Left lung (tissue), 10 donors: ENCODE results near the gene GHRH. TPM values are rescaled to one million over a fixed set of nuclear protein-coding genes. Genes with fewer than 3 reads are reported as not detected.

Experiments used
- ATAC-seq: fragments of 200-7000 bp; cut with Tn5 transposase; one replicate; pipeline ENCODE4 v1.9.1; 2020; ENCODE audit warnings: moderate library complexity
- DNase-seq, 4 donors: peaks; one replicate each; pipeline ENCODE4 v3.0.0-alpha.2; 2013 to 2020
- H3K27ac ChIP-seq, 2 donors: fragments of 200-600 bp; sonication (generic) in 1 of 2; one replicate each; pipeline versions ENCODE4 v1.5.0 to v1.8.0; 2020 to 2021
- H3K27me3 ChIP-seq, 2 donors: fragments of 200-600 bp; sonication (generic) in 1 of 2; one replicate each; pipeline versions ENCODE4 v1.5.0 to v1.8.0; 2020 to 2021
- H3K36me3 ChIP-seq, 2 donors: fragments of 200-600 bp; sonication (generic) in 1 of 2; one replicate each; pipeline versions ENCODE4 v1.5.0 to v1.8.0; 2020 to 2021
- H3K4me1 ChIP-seq, 2 donors: fragments of 200-600 bp; one replicate each; pipeline ENCODE4 v1.8.0; 2021
- H3K4me3 ChIP-seq, 2 donors: fragments of 200-600 bp; sonication (generic) in 1 of 2; one replicate each; pipeline versions ENCODE4 v1.5.0 to v1.8.0; 2020 to 2021; ENCODE audit warnings: mild to moderate bottlenecking in 1 of 2
- H3K9me3 ChIP-seq, 2 donors: fragments of 200-600 bp; sonication (generic) in 1 of 2; one replicate each; pipeline versions ENCODE4 v1.5.0 to v1.8.0; 2020 to 2021
- intact Hi-C, 2 donors: fragments of 100-400 bp; cut with DNase I; formaldehyde crosslinking; loops; one replicate each; pipeline versions ENCODE4 v1.11.2 to v1.14.2; 2022
- polyA plus RNA-seq, 6 donors: library from polyadenylated mRNA; unstranded; fragments of 120-200 nt; gene quantifications; one replicate each; pipeline ENCODE4 v1.2.1, GENCODE V29; 2013; ENCODE audit not compliant: insufficient read length in 6 of 6
- total RNA-seq, 2 donors: library from RNA; stranded (reverse); fragmentation: NEBNext Ultra II Directional; extraction: Animal tissue kit (Norgen Biotek cat#: 25700); gene quantifications; one replicate each; pipeline ENCODE4 v1.2.1, GENCODE V29; 2021
- TF ChIP-seq, protein P1 (sequence below), 2 donors: fragments of 200-600 bp; sonication (generic) in 1 of 2; IDR thresholded peaks; one replicate each; pipeline versions ENCODE4 v1.5.0 to v1.8.0; 2021; ENCODE audit warnings: antibody characterized with exemption in 2 of 2
- donor health status: DM: no; HTN: yes; CAD: no.
- donor health status: DM: no; HTN: no; CAD: no.

Gene GHRH
- total and polyA plus RNA-seq, 8 donors, result not detected

DNA sequence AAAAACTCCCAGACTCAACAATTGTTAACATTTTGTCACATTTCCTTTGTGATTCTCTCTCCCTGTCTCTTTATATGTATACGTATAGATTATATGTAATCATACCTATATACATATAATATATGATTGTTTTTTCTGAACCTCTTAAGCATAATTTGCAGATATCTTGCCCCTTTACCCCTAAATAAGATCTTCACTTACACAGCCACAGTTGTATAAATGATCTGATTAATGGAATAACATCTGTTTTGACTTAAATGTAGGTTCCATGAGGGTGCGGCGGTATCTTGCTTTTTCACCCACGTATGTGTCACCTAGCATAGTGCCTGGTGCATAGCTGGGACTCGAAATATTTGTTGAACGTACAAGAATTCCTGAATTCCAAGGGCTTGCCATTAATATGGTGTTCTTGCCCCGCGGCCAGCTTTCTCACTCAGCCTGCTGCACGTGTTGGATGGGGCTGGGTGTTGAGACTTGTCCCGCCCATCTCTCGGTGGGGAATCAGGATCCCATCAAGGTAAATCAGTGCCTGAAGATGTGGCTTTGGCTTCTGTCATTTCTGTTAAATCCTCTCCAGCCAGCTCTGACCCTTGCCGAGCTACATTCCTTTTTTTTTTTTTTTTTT lies 17.5 kb upstream of the GHRH start:
- H3K27ac ChIP-seq, result no peak overlapping the region
- H3K4me3 ChIP-seq, result no peak overlapping the region
- no peak for ATAC-seq
- H3K27me3 ChIP-seq, result no peaks in the 10 kb centered on the region
- TF ChIP-seq, protein P1, sequence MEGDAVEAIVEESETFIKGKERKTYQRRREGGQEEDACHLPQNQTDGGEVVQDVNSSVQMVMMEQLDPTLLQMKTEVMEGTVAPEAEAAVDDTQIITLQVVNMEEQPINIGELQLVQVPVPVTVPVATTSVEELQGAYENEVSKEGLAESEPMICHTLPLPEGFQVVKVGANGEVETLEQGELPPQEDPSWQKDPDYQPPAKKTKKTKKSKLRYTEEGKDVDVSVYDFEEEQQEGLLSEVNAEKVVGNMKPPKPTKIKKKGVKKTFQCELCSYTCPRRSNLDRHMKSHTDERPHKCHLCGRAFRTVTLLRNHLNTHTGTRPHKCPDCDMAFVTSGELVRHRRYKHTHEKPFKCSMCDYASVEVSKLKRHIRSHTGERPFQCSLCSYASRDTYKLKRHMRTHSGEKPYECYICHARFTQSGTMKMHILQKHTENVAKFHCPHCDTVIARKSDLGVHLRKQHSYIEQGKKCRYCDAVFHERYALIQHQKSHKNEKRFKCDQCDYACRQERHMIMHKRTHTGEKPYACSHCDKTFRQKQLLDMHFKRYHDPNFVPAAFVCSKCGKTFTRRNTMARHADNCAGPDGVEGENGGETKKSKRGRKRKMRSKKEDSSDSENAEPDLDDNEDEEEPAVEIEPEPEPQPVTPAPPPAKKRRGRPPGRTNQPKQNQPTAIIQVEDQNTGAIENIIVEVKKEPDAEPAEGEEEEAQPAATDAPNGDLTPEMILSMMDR (IDR thresholded peaks at IDR 0.05), result no peak
- H3K9me3 ChIP-seq, result no peaks in the 10 kb centered on the region
- intact Hi-C loops, result no loop called here
- no peak for DNase-seq
- H3K4me1 ChIP-seq, result peaks cover 0 to 23% of the 10 kb centered on the region in 2 donors
- H3K36me3 ChIP-seq, result no peaks in the 10 kb centered on the region

DNA sequence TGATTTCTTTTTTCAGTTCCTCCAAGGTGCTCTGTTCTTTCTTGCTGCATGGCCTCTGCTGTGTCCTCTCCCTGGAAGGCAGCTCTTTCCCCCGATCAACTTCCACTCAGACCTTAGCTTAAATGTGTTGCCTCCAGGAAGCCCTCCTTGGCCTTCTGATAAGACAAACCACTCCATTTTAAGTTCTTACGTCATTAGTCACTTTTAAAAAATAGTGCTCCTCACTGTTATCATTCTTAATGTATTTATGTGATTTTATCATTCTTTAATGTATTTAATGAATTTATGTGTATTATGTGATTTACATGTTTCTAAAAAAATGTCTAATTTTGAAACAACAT lies 15.6 kb upstream of the GHRH start:
- ATAC-seq (no peak), DNase-seq (no peak)
- Histone ChIP-seq H3K9me3 (no peaks in the 10 kb centered on the region), H3K4me1 (peaks cover 0 to 23% of the 10 kb centered on the region in 2 donors), H3K27me3 (no peaks in the 10 kb centered on the region), H3K36me3 (no peaks in the 10 kb centered on the region), H3K27ac (peak overlapping the region in 1 of 2 donors; percentile 25), H3K4me3 (no peak overlapping the region)
- TF ChIP-seq, protein P1 (IDR thresholded peaks at IDR 0.05), result no peak
- intact Hi-C loops, result no loop called here

DNA sequence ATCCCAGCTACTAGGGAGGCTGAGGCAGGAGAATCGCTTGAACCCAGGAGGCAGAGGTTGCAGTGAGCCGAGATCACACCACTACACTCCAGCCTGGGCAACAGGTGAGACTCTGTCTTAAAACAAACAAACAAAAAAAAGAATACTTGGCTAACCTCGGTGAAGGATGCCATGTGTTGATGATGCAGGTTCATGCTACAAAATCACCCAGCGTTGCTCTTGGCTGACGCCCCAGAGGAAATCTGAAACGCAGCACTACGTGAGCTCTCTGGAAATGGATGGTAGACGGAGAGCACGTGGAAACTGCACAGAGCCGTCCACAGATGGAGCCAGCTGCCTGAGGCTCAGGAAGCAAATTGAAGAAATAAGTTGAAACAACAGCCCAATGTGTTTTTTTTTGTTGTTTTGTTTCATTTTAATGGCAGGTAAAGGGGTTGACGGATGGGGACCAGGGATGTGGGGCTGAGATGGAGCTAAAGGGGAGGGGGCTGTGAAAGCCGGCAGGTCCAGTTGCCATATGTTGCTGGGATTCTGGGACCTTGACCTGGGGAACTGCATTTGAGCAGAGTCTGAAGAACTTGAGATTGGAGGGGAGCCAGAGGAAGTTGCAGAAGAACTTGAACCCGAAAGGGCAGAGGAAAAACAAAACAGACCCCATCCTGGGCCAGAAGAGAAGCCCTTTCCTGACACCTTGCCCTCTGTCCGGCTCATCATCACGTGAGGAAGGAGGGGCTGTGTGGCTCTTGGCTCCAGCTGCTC lies 15.1 kb upstream of the GHRH start:
- DNase-seq, result peak in 3 of 4 donors; percentile 56 to 88 (median 59)
- Histone ChIP-seq H3K4me3 (no peak overlapping the region), H3K27me3 (no peaks in the 10 kb centered on the region), H3K9me3 (no peaks in the 10 kb centered on the region), H3K4me1 (peaks cover 0 to 23% of the 10 kb centered on the region in 2 donors), H3K27ac (peak overlapping the region in 1 of 2 donors; percentile 25), H3K36me3 (no peaks in the 10 kb centered on the region)
- peak; percentile 82 for ATAC-seq
- TF ChIP-seq, protein P1 (IDR thresholded peaks at IDR 0.05), result no peak
- intact Hi-C loops, result no loop called here

DNA sequence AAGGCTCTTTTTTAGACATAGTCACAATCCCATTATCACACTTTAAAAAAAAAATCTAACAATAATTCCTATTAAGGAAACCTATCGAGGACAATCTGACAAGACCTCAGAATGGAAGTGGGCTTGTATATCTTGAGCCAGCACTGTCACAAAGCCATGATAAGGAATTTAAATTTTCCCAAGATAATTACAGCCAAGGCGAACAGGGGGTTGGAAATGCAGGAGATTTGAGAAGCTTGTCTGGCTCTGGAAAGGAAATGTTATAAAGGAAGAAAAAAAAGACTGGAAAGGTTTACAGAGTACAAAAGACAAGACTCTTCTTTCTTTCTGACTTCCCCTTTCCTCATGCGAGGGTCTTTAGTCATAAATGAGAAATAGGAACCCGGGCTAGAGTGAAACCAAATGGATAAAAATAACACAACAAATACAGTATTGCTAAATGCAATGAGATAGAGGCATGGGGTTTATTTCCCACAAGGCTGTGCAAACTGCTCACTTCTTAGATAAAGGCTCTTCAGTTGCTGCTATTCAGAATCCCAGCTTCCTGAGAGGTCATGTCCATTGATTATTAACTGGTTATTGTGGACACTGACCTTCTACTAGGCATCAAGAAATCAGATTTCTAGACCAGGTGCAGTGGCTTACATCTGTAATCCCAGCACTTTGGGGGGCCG lies 13.4 kb upstream of the GHRH start:
- DNase-seq (no peak), ATAC-seq (peak; percentile 6)
- Histone ChIP-seq H3K27ac (peak overlapping the region in 1 of 2 donors; percentile 49), H3K36me3 (no peaks in the 10 kb centered on the region), H3K9me3 (no peaks in the 10 kb centered on the region), H3K27me3 (no peaks in the 10 kb centered on the region), H3K4me3 (no peak overlapping the region), H3K4me1 (peaks cover 0 to 37% of the 10 kb centered on the region in 2 donors)
- intact Hi-C loops, result no loop called here
- TF ChIP-seq, protein P1 (IDR thresholded peaks at IDR 0.05), result no peak

DNA sequence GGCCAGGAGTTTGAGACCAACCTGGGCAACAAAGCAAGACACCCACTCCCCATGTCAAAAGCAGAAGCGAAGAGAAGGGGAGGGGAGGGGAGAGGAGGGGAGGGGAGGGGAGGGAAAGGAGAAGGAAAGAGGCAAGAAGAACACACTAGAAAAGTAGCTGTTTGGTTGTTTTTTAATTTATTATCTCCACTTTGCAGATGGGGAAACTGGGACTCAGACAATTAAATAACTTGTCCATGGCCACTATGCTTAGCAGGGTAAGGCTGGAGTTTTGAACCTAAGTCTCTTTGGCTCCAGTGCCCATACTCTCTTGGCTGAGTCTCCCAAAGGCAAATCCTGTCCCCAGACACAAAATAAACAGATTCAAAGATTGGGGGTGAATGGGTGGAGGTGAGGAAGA lies 12.4 kb upstream of the GHRH start:
- H3K36me3 ChIP-seq, result no peaks in the 10 kb centered on the region
- DNase-seq (no peak), ATAC-seq (no peak)
- H3K4me1 ChIP-seq, result peaks cover 0 to 44% of the 10 kb centered on the region in 2 donors
- H3K27me3 ChIP-seq, result no peaks in the 10 kb centered on the region
- intact Hi-C loops, result no loop called here
- H3K9me3 ChIP-seq, result no peaks in the 10 kb centered on the region
- TF ChIP-seq, protein P1 (IDR thresholded peaks at IDR 0.05), result no peak
- no peak overlapping the region for H3K4me3 ChIP-seq
- no peak overlapping the region for H3K27ac ChIP-seq
